OCI-LY1 (cell line): ENCODE results near the gene SIDT1.

ENCODE experiments used
- EZH2 ChIP-seq: fragments of 200-600 bp; sonication (generic), shearing (Covaris generic); IDR thresholded peaks from 2 replicates; pipeline ENCODE4 v1.8.0; 2017; ENCODE audit warnings: borderline replicate concordance, mixed run types, mild to moderate bottlenecking, antibody characterized with exemption, low read length, moderate library complexity, mixed read lengths
- TF ChIP-seq, protein P1 (sequence below): fragments of 200-600 bp; sonication (generic), shearing (Covaris generic); IDR thresholded peaks from 2 replicates; pipeline ENCODE4 v1.5.1; 2017; ENCODE audit warnings: mild to moderate bottlenecking, antibody characterized with exemption, low read length, moderate library complexity, mixed read lengths

GRCh38 chr3:113505867-113506266, 26.5 kb upstream of the SIDT1 start:
- TF ChIP-seq, protein P1, sequence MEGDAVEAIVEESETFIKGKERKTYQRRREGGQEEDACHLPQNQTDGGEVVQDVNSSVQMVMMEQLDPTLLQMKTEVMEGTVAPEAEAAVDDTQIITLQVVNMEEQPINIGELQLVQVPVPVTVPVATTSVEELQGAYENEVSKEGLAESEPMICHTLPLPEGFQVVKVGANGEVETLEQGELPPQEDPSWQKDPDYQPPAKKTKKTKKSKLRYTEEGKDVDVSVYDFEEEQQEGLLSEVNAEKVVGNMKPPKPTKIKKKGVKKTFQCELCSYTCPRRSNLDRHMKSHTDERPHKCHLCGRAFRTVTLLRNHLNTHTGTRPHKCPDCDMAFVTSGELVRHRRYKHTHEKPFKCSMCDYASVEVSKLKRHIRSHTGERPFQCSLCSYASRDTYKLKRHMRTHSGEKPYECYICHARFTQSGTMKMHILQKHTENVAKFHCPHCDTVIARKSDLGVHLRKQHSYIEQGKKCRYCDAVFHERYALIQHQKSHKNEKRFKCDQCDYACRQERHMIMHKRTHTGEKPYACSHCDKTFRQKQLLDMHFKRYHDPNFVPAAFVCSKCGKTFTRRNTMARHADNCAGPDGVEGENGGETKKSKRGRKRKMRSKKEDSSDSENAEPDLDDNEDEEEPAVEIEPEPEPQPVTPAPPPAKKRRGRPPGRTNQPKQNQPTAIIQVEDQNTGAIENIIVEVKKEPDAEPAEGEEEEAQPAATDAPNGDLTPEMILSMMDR: no peak
- no peak for TF ChIP-seq EZH2
